ENCODE measurements around the gene RPLP2.
A peak's percentile ranks its signal among the peaks of the same experiment; 100 is the strongest.

Gene RPLP2

DNA sequence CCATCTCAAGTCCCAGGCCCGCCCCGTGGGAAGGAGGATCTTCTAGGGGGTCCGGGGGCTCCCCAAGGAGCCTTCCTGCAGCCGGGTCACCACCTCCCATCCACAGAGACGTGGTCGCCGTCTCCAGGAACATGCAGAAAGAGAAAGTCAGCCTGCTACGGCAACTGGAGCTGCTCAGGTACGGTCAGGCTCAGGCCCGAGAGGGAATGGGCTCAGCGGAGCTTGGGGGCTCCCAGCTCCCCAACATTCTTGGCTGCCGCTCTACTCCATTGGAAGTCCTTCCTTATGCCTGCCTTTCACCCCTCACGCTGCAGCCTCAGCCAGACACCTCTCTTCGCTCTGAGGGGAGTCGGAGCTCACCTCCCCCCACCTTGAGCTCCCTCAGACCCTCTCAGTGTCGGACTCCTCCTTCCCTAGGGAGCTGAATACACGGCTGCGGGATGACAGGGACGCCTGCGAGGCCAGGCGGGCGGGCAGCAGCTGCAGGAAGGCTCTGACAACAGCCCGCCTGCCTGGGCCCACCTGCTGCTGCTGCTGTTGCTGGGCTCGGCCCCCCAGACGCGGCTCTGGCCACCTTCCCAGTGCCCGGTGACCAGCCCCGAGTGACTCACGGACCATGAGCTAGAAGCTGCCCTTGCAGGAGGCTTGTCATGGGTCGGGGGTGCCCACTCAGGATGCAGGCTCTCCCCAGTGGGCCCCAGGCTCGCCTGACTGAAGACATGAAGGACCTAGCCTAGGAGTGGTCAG is 21.5 kb downstream of the RPLP2 start:
- Histone ChIP-seq H3K9me2 (replicated peaks; ENCODE audit: control insufficient read depth, low read length) (no peaks in the 10 kb centered on the region), H3K4me3 (ENCODE audit: low read length) (no peak overlapping the region), H3K9me3 (ENCODE audit: control insufficient read depth, insufficient read depth, low read length) (no peaks in the 10 kb centered on the region), H3K4me1 (ENCODE audit: control insufficient read depth, low read length) (peaks cover 60% of the 10 kb centered on the region), H3K36me3 (ENCODE audit: control insufficient read depth, low read length) (no peaks in the 10 kb centered on the region), H3K79me2 (ENCODE audit: control insufficient read depth, low read length) (no peaks in the 10 kb centered on the region), H3K27me3 (ENCODE audit: control insufficient read depth, low read length) (peaks cover 81% of the 10 kb centered on the region), H3F3A (ENCODE audit: control insufficient read depth, insufficient read depth) (no peaks in the 10 kb centered on the region; the same call in 1 of the 2 replicates), H4K20me1 (ENCODE audit: control insufficient read depth, insufficient read depth, low read depth, low read length) (no peaks in the 10 kb centered on the region; the same call in 1 of the 2 replicates), H3K27ac (ENCODE audit: low read depth, low read length) (no peak overlapping the region), H3K4me2 (ENCODE audit: low read length) (peak overlapping the region; percentile 62)
- no peak for TF ChIP-seq EZH2phosphoT487 (IDR thresholded peaks at IDR 0.05; ENCODE audit: borderline replicate concordance, low read length)
- no peak for TF ChIP-seq CTCF (IDR thresholded peaks at IDR 0.05; ENCODE audit: low read depth, low read length, poor library complexity, severe bottlenecking)

DNA sequence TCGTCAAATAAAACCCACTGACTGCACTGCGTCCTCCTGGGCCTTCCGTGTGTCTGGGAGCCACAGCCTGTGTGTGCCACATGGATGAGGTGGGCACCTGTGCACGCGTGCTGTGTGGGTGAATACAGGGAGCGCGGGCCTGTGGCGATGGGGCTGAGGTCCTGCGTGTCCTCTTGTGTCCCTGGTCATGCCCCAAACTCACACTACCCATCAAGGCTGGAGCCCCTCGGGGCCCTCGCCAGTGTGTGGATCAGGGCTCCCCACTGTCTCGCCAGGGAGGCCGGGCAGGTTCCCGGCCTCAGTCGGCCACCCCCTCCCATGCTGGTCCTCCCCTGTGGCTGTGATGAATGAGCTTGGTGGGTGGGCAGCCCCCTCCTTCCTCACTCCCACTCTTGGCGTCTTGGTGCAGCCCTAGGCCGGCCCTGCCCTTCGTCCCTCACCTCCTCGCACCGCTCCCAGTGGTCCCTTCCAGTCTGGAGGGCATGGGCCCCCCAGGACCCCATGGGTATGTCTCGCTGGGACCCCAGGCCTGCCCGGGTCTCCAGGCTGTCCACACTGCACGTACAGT is 22.3 kb downstream of the RPLP2 start:
- peaks cover 77% of the 10 kb centered on the region for H3K27me3 ChIP-seq (ENCODE audit: control insufficient read depth, low read length)
- H3K79me2 ChIP-seq (ENCODE audit: control insufficient read depth, low read length), result no peaks in the 10 kb centered on the region

DNA sequence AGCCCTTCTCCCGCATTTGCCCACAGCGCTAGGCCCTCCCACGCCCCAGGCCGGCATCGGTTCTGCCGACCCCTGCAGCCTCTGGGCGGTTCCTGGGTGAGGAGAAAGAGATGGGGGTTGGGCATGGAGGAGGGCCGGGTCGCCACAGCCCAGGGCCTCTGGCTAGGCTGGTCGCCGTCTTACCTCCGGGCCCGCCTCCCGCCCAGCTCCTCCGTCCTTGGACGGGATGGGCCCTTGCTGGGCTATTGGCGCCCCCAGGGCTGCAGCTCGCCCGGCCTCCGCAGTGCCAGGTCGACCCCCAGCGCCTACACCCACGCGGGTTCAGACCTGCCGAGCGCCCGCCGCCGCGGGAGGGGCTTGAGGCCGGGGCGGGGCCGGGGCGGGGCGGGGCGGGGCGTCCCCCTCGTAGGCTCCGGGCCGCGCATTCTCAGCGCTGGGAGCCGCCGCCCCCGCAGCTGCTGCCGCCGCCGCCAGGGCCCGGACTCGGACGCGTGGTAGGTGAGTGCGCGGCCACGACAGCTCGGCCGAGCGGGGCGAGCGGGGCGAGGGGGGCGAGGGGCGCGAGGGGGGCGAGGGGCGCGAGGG is 22.9 kb downstream of the RPLP2 start, which contains the start of gene CD151:
Gene CD151, plus strand, starts transcription at position 424 of the 585 bp plus-strand sequence. CDS start 3,118 bp downstream, outside the sequence.
- TF ChIP-seq CTCF (IDR thresholded peaks at IDR 0.05; ENCODE audit: low read depth, low read length, poor library complexity, severe bottlenecking) (no peak), EZH2phosphoT487 (IDR thresholded peaks at IDR 0.05; ENCODE audit: borderline replicate concordance, low read length) (no peak)
- Histone ChIP-seq H3K9me2 (replicated peaks; ENCODE audit: control insufficient read depth, low read length) (no peaks in the 10 kb centered on the region), H3K27ac (ENCODE audit: low read depth, low read length) (no peak within 1 kb of the TSS), H3K79me2 (ENCODE audit: control insufficient read depth, low read length) (no peaks in the 10 kb centered on the region), H3K27me3 (ENCODE audit: control insufficient read depth, low read length) (peaks cover 72% of the 10 kb centered on the region), H3K4me1 (ENCODE audit: control insufficient read depth, low read length) (peaks cover 46% of the 10 kb centered on the region), H4K20me1 (ENCODE audit: control insufficient read depth, insufficient read depth, low read depth, low read length) (no peaks in the 10 kb centered on the region; the same call in 1 of the 2 replicates), H3K4me3 (ENCODE audit: low read length) (peak within 1 kb of the TSS; percentile 45), H3K4me2 (ENCODE audit: low read length) (peak within 1 kb of the TSS; percentile 62), H3F3A (ENCODE audit: control insufficient read depth, insufficient read depth) (no peaks in the 10 kb centered on the region; the same call in 1 of the 2 replicates), H3K9me3 (ENCODE audit: control insufficient read depth, insufficient read depth, low read length) (no peaks in the 10 kb centered on the region), H3K36me3 (ENCODE audit: control insufficient read depth, low read length) (peaks cover 2% of the 10 kb centered on the region; the same call in 1 of the 2 replicates)

More for the DNA sequence above, 22.3 kb downstream of the RPLP2 start:
- H3K27ac ChIP-seq (ENCODE audit: low read depth, low read length), result no peak overlapping the region
- H3K4me1 ChIP-seq (ENCODE audit: control insufficient read depth, low read length), result peaks cover 52% of the 10 kb centered on the region
- H3K9me2 ChIP-seq (replicated peaks; ENCODE audit: control insufficient read depth, low read length), result no peaks in the 10 kb centered on the region
- H3K4me2 ChIP-seq (ENCODE audit: low read length), result peak overlapping the region; percentile 62
- H3F3A ChIP-seq (ENCODE audit: control insufficient read depth, insufficient read depth), result no peaks in the 10 kb centered on the region; the same call in 1 of the 2 replicates
- peak; percentile 39; the same call in 1 of the 2 replicates for TF ChIP-seq EZH2phosphoT487 (IDR thresholded peaks at IDR 0.05; ENCODE audit: borderline replicate concordance, low read length)
- no peak for TF ChIP-seq CTCF (IDR thresholded peaks at IDR 0.05; ENCODE audit: low read depth, low read length, poor library complexity, severe bottlenecking)
- no peaks in the 10 kb centered on the region for H3K9me3 ChIP-seq (ENCODE audit: control insufficient read depth, insufficient read depth, low read length)
- no peaks in the 10 kb centered on the region; the same call in 1 of the 2 replicates for H4K20me1 ChIP-seq (ENCODE audit: control insufficient read depth, insufficient read depth, low read depth, low read length)
- H3K36me3 ChIP-seq (ENCODE audit: control insufficient read depth, low read length), result no peaks in the 10 kb centered on the region
- peak overlapping the region; percentile 45 for H3K4me3 ChIP-seq (ENCODE audit: low read length)

All from DOHH2 (cell line).